Measurements from ENCODE around the gene DIPK1A.
A peak's percentile ranks its signal among the peaks of the same experiment; 100 is the strongest.
"Not testable (repeated sequence)": the region's sequence is repeated elsewhere in the genome, so short reads cannot be mapped to it uniquely, and the experiment has no call there.

Gene DIPK1A

DNA sequence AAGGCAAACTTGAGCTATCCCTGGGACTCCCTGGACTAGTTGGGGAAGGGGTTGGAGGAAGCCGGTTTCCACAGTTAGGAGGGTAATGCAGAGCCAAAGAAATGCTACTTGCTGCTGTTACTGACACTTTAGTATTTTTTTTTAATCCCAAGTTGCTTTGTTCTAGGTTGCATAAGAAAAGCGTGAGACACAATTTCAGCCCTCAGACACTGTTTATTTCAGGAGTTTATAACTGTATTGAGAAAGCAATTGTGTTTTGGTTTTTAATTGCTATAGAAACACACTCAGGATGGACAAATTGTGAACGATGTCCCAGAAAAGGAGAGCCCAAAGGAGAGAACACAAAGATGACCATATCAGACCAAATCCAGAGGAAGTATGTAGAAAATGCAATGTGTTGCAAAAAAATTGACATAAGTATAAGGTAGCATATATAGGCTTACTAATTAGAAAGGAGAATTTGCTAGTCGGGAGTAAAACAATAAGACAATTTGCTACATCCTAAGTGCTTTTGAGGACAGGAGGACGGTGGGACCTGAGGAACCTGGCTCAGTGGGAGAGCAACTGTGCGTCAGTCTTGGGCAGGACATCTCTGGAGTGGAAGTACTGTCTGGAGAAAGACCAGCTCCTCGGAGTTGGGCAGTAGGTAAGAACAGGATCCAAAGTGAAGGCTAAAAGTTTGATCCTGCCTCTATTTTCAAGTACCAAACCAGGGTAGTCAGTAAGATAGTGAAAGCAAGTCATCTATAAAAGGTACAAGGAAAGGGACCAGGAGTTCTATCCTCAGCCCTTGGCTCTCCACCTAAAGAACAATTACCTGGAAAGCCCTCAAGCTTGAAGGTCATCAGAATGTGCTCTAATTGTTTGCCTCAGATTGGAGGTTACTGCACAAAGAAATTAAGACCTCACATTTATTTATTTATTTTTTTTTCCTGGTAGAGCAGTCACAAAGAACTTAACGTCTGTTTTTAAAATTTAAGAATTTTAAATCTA is 39.9 kb downstream of the DIPK1A start:
- DNase-seq (ENCODE audit: low read depth in 2 of 2): no peak

DNA sequence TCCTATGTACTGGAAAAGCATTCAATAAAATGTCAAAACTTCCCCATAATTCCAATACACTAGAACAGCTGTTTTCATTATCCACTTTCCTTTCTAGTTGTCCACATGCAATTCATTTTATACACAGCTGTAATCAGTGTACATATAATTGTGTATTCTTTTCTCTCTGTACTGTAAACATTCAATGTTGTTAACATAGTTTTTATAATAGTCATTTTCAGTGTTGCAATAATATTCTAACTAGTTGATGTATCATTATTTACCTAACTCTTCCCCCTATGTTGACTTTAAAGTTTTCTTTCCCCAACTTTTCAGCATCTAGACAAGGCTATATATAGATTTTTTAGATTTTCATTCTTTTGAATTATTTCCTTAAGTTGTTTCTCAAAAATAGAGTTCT is 44.4 kb downstream of the DIPK1A start:
- no peak for DNase-seq (ENCODE audit: low read depth in 2 of 2)

DNA sequence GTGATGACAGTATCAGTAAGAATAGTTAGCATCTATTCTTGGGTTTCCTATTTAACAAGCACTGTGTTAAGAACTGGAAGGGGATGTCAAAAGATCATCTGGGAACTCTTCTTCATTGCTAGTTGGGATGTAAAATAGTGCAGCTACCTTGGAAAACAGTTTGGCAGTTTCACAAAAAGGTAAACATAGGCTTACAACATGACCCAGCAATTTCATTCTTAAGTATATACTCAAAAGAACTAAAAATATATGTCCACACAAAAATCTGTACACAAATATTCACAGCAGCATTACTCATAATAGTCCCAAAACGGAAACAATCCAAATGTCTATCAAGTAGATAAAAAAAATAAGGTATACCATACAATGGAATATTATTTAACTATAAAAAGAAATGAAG is 45.7 kb downstream of the DIPK1A start:
- no peak for DNase-seq (ENCODE audit: low read depth in 2 of 2)

DNA sequence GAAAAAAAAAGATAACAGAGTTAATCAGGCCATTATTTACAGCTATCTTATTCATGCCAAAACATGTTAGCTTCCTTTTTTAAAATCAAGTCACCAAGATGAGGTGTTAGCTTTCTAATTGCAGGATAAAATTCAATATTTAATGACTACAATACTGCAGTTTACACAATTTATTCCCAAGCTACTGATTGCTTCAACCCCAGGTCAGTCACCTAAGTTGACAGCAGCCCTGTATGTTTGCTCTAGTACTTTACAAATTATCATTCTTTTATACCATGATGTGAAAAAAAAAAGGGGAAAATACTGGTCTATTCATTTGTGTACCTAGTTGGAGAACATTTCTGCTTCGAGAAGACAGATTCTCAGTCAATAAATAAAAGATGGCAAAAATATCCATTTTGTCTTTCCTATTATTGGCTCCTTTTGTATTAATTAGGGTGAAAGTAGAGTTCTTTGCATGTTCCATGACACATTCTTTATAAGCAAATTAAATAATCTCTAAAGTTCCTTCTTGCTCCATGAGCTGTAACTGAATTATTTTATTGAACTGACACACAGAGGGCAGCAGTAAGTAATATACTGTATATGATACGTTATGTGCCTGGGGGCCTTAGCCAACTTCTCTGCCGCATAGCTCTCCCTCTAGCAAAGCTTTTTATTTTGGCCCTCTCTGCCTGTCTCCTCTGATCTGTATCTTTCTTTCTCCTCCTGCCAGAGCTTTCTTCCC is 48.0 kb downstream of the DIPK1A start:
- no peak for DNase-seq (ENCODE audit: low read depth in 2 of 2)

DNA sequence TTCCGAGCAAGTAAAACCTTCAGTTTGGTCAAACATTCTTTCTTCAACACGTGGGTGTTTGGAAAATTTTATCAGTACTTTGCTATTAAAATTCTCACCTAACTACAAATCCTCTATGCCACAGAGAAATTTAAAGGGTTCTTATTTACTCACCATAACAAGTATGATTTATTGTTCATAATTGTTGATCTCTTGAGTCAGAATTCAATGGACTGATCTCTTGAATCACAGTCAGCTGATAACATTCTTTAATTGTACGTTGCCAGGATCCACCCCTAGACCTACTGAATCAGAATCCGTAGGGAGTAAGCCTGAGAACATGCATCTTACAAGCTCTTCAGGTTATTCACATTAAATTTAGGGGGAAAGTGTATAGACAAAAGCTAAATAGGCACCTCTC is 51.2 kb downstream of the DIPK1A start:
- no peak for DNase-seq (ENCODE audit: low read depth in 2 of 2)

DNA sequence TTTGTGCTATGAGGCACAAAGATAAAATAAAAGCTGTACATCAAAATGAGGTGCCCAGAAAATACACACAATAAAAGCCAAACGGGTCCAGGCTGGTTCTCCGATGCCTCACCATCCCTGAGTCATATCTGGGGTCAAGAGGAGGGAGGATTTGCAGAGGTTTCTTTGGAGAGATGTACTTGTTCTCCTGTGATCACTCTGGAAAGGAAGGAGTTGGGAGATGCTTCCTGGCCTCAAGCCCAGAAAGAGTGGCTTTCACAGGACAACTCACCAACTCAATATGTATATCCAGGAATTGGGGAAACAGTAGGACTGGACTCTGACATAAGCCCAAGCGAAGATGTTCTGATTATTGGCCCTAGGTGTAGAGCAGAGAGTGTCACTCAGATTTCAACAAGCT is 51.9 kb downstream of the DIPK1A start:
- DNase-seq (ENCODE audit: low read depth in 2 of 2): no peak

DNA sequence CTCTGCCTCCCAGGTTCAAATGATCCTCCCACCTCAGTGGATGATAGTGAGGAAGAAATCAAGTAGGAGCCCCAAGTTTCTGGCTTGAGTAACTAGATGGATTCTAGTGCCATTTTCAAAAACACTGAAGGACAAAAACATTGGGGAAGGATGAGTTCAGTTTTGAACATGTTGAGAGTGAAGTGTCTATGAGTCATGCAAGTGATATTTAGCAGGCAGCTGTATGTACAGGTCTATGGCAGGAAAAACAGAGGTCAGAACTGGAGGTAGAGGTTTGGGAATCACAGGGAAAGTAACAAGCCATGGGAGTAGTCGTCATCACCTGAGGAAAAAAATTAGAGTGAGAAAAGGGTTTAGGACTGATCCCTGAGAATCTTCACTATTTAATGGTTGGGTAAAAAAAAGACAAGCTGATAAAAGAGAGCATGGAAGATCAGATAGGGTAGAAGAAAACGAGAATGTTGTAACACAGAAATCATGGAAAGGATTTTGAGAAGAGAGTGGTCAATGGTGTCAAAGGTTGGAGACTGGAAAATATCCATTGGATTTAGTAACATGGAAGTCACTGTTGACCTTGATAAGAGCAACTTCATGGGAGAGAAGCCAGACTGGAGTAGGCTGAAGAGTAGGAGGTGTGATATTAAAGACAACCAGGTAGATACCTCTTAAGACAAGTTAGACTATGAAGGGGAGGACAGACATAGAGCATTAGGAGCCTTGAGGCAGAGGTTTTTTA is 53.1 kb downstream of the DIPK1A start:
- DNase-seq (ENCODE audit: low read depth in 2 of 2): no peak

DNA sequence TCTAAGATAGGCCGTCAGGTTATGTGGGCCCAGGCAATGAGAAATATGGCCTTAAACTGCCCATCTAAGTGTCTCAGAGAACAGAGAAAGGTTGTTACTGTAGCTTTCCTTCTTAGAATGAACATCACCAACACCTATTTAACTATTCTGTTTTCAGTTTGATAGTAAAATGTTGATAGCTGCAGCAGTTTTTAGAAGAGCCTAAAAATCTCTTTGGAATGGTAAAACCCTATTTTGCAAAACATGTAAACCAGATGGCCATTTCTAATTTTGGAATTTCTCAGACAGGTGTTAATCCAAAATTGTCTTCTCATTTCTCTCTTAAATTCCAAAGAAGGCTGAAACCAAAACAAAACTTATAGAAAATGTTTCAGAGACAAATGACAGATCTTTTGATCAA is 57.5 kb downstream of the DIPK1A start:
- no peak for DNase-seq (ENCODE audit: low read depth in 2 of 2)

DNA sequence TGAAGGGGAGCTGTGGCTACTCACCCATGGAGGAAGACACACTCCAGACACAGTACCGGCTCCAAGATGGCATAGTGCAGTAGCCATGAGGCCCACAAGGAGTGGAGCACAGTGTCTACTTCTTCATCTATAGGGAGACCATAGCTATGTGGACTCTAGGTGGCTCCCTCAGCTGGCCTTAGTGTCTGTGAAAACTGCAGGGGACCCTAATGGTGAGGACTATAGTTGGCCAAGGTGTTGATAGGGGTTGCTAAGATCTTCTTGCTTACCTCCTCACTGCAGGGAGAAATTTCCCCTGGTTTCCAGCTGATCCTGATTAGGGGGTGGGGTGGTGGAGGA is 58.9 kb downstream of the DIPK1A start:
- DNase-seq (ENCODE audit: low read depth in 2 of 2): no peak

DNA sequence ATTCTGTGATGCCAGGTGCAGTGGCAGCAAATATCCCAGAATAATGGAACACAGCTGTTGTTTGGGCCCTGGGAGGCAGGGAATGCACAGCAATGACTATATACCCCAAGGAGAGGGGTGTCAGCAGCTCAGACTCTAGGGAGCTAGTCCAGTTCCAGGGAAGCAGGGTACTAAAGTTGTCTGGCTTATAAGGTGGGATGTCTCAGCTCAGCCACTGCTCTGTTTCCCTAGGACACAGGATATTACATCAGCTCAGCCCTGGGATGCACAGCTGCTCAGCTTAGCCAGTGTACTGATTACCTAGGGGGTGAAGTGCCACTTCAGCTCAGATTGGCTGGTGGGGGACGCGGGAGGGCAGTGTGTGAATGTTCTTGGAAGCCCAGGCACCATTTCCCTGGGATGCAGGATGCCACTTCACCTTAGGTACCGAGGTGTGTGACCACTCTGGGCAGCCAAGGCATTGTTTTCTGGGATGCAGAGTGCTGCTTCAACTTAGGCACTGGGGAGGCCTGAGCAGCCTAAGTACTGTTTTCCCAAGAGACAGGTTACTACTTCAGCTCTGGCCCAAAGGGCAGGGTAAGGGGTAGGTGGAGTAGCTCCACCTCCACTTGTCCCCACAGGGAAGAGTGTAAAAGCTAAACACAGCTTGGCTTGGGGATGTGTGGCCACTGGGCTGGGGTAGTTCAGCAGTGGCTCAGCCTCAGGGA is 59.4 kb downstream of the DIPK1A start:
- DNase-seq (ENCODE audit: low read depth in 2 of 2): no peak

DNA sequence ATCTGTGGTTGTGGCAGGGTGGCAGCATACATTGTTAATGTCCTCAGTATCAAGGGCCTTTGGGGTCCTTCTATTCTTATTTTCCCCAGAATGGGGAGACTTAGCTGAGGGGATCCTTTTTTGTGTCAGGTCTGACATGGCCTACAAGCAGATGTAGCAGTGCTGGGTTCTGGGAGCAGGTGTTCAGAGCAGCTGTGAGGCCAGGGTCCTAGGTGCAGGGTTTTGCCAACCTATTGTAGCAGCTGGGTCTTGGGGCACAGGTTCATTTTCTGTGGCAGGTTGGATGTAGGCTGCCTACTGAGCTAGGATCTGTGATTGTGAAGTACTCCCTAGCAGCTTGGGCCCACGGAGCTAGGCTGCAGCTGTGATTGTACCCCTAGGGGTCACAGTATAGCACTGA is 60.1 kb downstream of the DIPK1A start:
- no peak for DNase-seq (ENCODE audit: low read depth in 2 of 2)

DNA sequence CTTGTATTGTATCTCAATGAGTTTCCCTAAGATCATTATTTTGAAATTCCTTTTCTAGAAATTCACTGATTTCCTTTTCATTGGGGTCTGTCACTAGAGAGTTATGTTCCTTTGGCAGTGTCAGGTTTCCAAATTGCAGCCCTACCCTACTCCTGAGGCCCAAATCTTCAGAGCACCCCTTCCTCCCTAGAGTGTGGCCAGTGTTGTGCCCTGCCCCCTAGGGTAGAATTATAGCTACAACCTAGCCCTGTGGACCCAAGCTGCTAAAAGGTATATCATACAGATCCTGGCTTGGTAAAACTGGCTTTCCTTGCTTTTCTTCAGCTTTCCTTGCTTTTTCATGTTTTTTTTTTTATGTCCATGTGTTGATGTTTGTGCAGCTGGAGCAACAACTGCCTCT is 60.7 kb downstream of the DIPK1A start:
- DNase-seq (ENCODE audit: low read depth in 2 of 2): no peak

DNA sequence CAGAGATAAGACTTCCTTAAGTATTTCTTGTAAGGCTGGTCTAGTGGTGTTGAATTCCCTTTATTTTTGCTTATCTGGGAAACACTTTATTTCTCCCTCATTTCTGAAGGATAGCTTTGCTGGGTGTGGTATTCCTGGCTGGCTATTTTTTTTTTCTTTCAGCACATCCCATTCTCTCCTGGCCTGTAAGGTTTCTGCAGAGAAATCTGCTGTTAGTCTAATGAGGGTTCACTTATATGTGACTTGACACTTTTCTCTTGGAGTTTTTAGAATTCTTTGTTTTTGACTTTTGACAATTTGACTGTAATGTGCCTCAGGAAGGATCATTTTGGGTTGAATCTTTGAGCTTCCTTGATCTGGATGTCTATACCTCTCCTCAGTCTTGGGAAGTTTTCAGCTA is 61.5 kb downstream of the DIPK1A start:
- no peak for DNase-seq (ENCODE audit: low read depth in 2 of 2)

DNA sequence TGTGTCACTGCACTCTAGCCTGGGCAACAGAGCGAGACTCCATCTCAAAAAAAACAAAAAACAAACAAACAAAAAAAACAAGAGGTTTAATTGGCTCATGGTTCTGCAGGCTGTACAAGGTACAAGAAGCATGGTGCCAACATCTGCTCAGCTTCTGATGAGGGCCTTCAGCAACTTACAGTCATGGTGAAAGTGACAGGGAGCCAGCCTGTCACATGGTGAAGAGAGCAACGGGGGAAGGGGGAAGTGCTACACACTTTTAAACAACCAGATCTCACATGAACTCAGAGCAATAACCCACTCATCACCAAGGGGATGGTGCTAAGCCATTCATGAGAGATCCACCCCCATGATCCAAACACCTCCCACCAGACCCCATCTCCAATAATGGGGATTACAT is 63.2 kb downstream of the DIPK1A start:
- DNase-seq (ENCODE audit: low read depth in 2 of 2): not testable (repeated sequence)

DNA sequence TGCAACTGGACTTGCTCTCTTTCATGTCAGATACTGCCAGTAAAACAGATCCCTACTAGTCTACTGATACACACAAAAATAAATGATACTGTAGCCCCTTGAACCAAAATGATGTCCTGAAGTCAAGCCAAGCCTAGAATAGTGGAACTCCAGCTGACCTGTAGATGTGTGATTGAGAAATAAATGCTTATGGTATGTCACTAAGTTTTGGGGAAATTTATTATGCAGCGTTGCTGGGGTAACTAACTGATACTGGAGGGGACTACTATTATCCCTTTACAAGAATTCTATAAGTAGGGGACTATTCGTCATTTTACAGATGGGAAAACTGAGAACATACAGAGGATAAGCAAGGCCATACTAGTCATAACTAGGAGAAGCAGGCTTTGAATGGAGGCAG is 73.8 kb downstream of the DIPK1A start:
- DNase-seq (ENCODE audit: low read depth in 2 of 2): no peak

DNA sequence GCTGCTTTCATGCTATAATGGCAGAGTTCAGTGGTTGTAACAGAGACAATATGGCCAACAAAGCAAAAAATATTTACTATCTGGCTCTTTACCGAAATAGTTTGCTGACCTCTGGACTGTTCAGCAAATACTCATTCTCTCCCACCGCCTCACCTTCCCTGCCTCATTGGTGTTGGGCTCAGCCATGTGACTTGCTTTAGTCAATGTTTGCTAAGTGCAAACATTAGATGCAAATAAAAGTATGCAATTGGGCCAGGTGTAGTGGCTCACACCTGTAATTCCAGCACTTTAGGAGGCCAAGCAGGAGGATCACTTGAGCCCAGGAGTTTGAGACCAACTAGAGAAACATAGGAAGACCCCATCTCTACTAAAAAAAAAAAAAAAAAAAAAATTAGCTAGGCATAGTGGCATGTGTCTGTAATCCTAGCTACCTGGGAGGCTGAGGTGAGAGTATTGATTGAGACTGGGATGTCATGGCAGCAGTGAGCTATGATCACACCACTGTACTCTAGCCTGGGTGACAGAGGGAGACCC is 74.3 kb downstream of the DIPK1A start:
- no peak for DNase-seq (ENCODE audit: low read depth in 2 of 2)

DNA sequence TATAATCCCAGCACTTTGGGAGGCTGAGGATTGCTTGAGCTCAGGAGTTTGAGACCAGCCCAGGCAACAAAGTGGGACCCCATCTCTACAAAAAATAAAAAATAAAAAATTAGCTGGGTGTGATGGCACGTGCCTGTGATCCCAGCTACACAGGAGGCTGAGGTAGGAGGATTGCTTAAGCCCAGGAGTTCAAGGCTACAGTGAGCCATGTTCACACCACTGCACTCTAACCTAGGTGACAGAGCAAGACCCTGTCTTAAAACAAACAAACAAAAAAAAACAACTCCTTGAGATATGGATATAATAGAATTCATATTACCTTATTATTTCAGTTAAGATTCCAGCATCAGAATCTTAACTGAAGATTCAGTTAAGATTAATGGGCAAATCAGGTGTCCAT is 77.1 kb downstream of the DIPK1A start:
- no peak for DNase-seq (ENCODE audit: low read depth in 2 of 2)

DNA sequence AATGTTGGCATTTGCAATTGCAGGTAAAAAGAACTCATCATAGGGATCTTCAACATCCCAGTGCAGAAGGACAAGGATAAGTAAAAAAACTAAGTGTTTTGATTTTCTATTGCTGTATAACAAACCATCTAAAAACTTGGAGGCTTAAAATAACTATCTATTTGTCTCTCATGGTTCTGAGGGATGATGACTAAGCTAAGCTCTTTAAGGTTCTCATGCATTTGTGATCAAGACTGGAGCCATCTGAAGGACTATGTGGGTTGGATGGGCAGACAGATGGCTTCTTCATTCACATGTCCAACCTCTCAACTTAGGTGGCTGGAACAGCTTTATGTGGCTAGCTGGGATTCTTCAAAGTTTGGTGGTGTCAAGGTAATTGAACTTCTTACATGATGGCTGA is 78.0 kb downstream of the DIPK1A start:
- no peak for DNase-seq (ENCODE audit: low read depth in 2 of 2)

DNA sequence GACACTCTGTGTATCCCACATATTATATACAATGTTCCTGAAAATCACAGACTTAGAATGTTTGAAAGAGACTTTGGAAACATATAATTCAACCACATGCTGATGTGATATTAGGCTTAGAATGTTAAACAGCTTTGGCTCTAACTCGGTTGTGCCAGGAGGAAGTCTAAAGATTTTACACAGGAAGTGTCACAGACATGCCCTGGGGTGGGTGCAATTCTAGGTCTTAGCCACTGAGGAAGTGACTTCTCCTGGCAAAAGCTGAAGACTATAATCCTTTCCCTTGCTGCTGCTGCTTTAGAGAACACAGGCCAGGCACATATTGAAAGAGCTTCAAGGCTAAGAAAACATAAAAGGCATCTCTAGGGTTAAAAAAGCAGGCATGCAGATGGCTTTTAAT is 78.4 kb downstream of the DIPK1A start:
- peak; percentile 20 to 21 for DNase-seq (ENCODE audit: low read depth in 2 of 2)

DNA sequence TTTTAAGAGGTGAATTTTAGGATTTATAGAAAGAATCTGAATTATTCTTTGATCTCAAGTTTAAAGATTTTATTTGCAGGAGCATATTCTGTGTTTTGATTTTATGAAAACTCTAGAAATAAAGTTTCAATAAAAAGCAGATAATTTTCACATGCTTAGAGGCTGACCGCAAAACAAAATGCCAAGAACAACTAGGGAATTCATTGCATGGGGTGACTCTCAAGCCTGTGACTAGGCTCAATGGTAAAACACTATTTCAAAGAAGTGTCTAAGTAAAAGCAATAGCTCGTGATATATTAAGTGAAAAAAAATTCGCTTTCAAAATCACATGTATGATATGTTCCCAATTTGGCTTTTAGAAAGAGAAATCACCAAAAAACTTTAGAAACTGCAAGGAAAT is 79.9 kb downstream of the DIPK1A start:
- DNase-seq (ENCODE audit: low read depth in 2 of 2): no peak

DNA sequence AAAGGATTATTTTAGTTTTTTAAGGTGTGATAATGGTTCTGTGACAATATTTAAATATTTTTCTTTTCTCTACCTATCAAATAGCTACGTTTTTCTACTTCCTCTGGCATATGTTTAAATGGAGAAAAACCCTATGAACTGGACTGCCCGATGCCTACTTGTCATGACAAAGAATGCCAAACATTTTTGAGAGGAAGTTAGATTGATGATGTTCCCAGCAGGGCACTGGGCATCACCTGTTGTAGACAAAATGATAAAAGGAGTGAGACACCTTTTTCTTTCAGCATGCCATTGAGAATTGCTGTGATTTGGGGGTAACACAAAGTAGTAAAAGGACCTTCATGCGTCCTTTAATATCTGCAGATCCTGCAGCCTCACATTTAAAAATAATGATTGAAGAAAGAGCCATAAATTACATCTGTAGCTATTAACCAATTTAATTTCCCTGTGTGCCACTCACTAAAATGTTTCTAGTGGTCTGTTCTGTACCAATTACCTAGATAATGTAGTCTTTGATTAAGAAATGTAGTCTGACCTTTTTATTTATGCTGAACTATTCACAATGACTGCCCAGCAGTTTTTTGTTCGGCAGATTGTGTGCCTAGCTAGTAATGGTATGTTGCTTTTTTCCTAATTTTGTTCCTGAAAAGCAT is 81.8 kb downstream of the DIPK1A start:
- no peak for DNase-seq (ENCODE audit: low read depth in 2 of 2)

Data from stimulated activated CD8-positive, alpha-beta memory T cell treated with anti-CD3 and anti-CD28 coated beads, Interleukin-15, amount 100 ng/mL, for 4 hours (primary cell).